ENCODE measurements around the gene GNG10. TPM values are rescaled to one million over a fixed set of nuclear protein-coding genes. Genes with fewer than 3 reads are reported as not detected.
"Not testable (repeated sequence)": the region's sequence is repeated elsewhere in the genome, so short reads cannot be mapped to it uniquely, and the experiment has no call there.

GNG10 gene
- total RNA-seq, 1 donor from 2014 or later, result 23.9 TPM

DNA sequence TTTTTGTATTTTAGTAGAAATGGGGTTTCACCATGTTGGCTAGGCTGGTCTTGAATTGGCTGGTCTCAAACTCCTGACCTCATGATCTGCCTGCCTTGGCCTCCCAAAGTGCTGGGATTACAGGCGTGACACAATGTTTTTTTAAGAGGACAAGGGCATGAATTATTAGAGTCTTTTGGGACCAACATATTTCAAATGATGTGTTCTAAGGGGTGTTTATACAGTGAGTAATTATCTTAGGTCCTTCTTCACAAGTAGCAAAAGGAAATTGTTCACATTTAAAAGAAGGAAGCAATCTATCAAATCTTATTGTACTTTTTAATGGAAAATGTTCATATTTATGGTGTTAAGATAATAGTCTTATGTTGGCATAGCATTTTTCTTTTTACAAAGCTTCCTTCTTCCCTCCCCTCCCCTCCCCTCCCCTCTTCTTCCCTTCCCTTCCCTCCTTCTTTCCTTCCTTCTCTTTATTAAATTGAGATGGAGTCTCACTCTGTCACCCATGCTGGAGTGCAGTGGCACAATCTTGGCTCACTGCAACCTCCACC lies 6.7 kb downstream of the GNG10 start:
- Mint-ChIP-seq H3K36me3 (peaks cover 5% of the 10 kb centered on the region), H3K9me3 (no peaks in the 10 kb centered on the region), H3K4me1 (peaks cover 9% of the 10 kb centered on the region), H3K27me3 (ENCODE audit: low read depth) (no peaks in the 10 kb centered on the region), H3K27ac (no peak overlapping the region), H3K4me3 (no peak overlapping the region)
- no peak for DNase-seq (ENCODE audit: low spot score in 2 of 2, unreplicated experiment in 2 of 2)
- TF ChIP-seq, protein P1, sequence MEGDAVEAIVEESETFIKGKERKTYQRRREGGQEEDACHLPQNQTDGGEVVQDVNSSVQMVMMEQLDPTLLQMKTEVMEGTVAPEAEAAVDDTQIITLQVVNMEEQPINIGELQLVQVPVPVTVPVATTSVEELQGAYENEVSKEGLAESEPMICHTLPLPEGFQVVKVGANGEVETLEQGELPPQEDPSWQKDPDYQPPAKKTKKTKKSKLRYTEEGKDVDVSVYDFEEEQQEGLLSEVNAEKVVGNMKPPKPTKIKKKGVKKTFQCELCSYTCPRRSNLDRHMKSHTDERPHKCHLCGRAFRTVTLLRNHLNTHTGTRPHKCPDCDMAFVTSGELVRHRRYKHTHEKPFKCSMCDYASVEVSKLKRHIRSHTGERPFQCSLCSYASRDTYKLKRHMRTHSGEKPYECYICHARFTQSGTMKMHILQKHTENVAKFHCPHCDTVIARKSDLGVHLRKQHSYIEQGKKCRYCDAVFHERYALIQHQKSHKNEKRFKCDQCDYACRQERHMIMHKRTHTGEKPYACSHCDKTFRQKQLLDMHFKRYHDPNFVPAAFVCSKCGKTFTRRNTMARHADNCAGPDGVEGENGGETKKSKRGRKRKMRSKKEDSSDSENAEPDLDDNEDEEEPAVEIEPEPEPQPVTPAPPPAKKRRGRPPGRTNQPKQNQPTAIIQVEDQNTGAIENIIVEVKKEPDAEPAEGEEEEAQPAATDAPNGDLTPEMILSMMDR (IDR thresholded peaks at IDR 0.05; ENCODE audit: unreplicated experiment), result no peak

- H3K4me3 Mint-ChIP-seq; H3K4me1 Mint-ChIP-seq; H3K9me3 Mint-ChIP-seq; H3K27me3 Mint-ChIP-seq (ENCODE audit: low read depth); H3K27ac Mint-ChIP-seq; H3K36me3 Mint-ChIP-seq; DNase-seq (ENCODE audit: low spot score in 2 of 2, unreplicated experiment in 2 of 2): not testable (repeated sequence)
Measured at GRCh38 chr9:111668601-111669000, 7.2 kb downstream of the GNG10 start.

GRCh38 chr9:111674319-111674718 lies 12.9 kb downstream of the GNG10 start:
- H3K27ac Mint-ChIP-seq, result no peak overlapping the region
- no peak overlapping the region for H3K4me3 Mint-ChIP-seq
- no peaks in the 10 kb centered on the region for H3K27me3 Mint-ChIP-seq (ENCODE audit: low read depth)
- peaks cover 3% of the 10 kb centered on the region for H3K9me3 Mint-ChIP-seq
- H3K36me3 Mint-ChIP-seq, result peaks cover 20% of the 10 kb centered on the region
- DNase-seq (ENCODE audit: low spot score in 2 of 2, unreplicated experiment in 2 of 2), result no peak
- no peaks in the 10 kb centered on the region for H3K4me1 Mint-ChIP-seq
- TF ChIP-seq, protein P1 (IDR thresholded peaks at IDR 0.05; ENCODE audit: unreplicated experiment), result no peak

GRCh38 chr9:111676116-111676515 lies 14.7 kb downstream of the GNG10 start:
- Mint-ChIP-seq H3K4me1 (no peaks in the 10 kb centered on the region), H3K36me3 (peaks cover 25% of the 10 kb centered on the region), H3K9me3 (peaks cover 6% of the 10 kb centered on the region), H3K4me3 (no peak overlapping the region), H3K27me3 (ENCODE audit: low read depth) (no peaks in the 10 kb centered on the region), H3K27ac (no peak overlapping the region)
- no peak for DNase-seq (ENCODE audit: low spot score in 2 of 2, unreplicated experiment in 2 of 2)
- TF ChIP-seq, protein P1 (IDR thresholded peaks at IDR 0.05; ENCODE audit: unreplicated experiment), result no peak

GRCh38 chr9:111678293-111678692 lies 16.9 kb downstream of the GNG10 start:
- Mint-ChIP-seq H3K27ac (no peak overlapping the region), H3K4me3 (no peak overlapping the region), H3K4me1 (no peaks in the 10 kb centered on the region), H3K27me3 (ENCODE audit: low read depth) (no peaks in the 10 kb centered on the region), H3K9me3 (peaks cover 6% of the 10 kb centered on the region), H3K36me3 (peaks cover 23% of the 10 kb centered on the region)
- TF ChIP-seq, protein P1 (IDR thresholded peaks at IDR 0.05; ENCODE audit: unreplicated experiment), result no peak
- DNase-seq (ENCODE audit: low spot score in 2 of 2, unreplicated experiment in 2 of 2), result no peak

- H3K4me1 Mint-ChIP-seq, result no peaks in the 10 kb centered on the region
- peaks cover 23% of the 10 kb centered on the region for H3K36me3 Mint-ChIP-seq
- no peak overlapping the region for H3K4me3 Mint-ChIP-seq
- peaks cover 6% of the 10 kb centered on the region for H3K9me3 Mint-ChIP-seq
- H3K27ac Mint-ChIP-seq, result no peak overlapping the region
- TF ChIP-seq, protein P1 (IDR thresholded peaks at IDR 0.05; ENCODE audit: unreplicated experiment), result no peak
- H3K27me3 Mint-ChIP-seq (ENCODE audit: low read depth), result no peaks in the 10 kb centered on the region
- DNase-seq (ENCODE audit: low spot score in 2 of 2, unreplicated experiment in 2 of 2), result no peak
Measured at GRCh38 chr9:111679199-111679598, 17.8 kb downstream of the GNG10 start.

Measured in mesothelial cell of epicardium (in vitro differentiated cells).